Eye (tissue), 1 donor: ENCODE data around the gene PEG3.
"Not testable (repeated sequence)": the region's sequence is repeated elsewhere in the genome, so short reads cannot be mapped to it uniquely, and the experiment has no call there.

ENCODE experiments used
- DNase-seq: peaks from one replicate; pipeline ENCODE4 v3.0.0-alpha.2; 2015

Gene PEG3

DNA sequence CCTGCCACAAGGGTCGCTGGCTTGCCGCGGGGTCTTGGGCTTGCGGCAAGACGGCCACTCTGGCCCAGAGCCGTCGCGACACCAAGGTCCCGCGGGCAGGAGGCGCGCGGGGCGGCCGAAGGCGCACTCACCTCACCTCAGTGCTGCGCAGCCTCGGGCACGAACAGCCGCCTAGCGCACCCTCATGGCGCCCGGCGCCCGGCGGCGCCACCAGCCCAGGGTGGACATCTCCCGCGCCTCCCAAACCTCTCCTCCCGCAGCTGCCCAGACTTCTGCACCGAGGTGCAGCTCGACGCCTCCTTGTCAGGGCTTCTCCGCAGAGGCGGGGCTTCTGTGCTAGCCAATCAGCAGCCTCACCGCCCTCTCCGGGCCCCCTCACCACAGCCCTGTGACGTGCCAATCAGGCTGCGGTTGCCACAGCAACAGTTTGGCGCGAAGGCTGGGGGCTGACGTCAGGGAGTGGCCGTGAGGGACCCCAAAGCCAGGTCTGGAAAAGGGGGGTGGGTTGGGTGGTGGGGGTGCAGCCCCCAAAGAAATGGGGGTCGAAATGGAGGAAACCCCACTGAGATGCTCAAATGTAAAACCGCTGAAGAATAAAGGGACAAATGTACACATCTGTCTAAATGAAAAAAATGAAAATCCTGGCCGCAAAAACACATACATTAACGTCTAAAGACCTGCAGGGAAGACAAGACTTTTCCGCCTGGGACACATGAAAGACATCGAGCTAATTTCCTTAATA is at the start of gene PEG3, which contains the start of gene ZIM2:
PEG3 (minus strand) TSS at position 276 of the 742 bp plus-strand sequence. CDS start 16,071 bp downstream, outside the sequence.
ZIM2 (minus strand) TSS at position 276 of the 742 bp plus-strand sequence. CDS start 16,449 bp downstream, outside the sequence.
- DNase-seq, result peak; percentile 96

DNA sequence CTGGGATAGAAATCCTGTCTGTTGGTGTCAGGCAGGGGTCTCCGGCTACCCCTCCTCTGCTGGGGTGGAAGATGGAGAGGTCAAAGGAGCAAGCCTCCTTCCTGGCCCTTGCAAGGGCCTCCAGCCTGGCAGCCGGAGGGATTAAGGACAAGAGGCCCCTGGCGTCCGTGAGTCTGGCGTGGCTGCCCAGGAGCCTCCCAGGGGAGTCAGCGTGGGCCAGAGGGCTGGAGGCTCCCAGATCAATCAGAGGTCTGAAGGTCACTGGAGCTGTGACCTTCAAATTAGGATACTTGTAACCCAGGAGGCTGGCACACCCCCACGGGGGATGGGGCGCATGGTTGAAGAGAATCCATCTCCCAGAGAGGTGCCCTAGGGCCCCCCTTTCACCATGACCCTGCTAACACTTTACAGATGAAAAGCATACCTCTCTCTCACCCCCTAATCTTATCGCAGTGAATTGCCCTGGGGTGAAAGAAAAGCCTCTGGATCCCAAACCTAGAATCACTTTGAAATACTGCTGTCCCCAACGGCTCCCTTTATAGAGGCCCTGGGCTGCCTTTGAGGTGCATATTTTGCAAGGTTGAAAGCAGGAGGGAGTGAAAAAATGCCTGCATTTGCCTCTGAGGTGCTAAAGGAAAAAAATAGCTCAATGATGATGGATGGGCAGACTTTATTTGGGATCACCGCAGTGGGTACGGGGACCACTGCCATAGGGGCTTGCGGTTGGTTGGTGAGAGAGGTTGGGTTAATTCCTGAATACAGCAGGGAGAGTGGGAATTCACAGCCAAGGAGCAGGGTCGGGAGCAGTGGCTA is 44.9 kb upstream of the PEG3 start:
- DNase-seq, result no peak

DNA sequence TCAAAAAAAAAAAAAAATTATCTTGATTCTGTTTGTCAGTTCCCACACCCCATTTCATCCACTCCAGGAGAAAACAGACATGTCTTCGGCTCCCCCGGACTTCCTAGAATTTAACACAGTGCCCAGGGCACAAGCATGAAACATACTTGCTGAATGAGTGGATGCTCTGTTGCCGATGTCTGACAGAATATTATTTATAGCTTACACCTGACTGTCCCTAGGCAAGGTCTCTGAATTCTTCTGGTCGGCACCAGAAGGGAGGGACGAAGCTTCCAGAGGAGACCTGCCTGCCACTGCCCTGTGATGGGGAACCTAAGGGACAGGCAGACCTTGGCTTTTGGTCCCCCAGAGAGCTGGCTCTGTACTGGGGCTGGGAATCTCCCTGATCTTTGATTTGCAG is 43.9 kb upstream of the PEG3 start:
- DNase-seq, result no peak

DNA sequence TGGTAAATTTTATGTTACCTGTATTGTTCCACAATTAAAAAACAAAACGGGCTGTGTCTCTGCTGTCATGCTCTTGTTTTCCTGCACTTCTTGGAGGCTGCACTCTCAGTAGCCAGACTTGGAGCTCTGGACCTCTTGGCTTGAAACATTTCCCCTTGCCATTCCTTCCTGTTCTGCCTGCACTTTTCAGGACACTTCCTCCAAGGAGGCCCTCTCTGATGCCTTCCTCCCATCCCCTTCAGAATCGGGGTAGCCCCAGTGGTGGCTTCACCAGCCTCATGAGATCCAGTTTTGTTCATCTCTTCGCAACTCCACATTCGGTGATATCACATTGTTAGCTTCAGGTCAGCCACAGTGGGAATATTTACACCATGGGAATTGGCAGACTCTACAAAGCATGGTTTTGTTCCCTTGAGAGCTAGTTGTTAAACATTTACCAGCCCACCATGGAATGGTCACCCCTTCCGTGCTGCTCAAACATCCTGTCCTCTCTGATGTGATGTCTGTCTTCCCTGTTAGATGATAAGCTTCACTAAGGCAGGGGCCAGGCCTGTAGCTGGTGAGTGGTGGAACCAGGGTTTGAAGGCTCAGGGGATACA is 40.2 kb upstream of the PEG3 start:
- no peak for DNase-seq

DNA sequence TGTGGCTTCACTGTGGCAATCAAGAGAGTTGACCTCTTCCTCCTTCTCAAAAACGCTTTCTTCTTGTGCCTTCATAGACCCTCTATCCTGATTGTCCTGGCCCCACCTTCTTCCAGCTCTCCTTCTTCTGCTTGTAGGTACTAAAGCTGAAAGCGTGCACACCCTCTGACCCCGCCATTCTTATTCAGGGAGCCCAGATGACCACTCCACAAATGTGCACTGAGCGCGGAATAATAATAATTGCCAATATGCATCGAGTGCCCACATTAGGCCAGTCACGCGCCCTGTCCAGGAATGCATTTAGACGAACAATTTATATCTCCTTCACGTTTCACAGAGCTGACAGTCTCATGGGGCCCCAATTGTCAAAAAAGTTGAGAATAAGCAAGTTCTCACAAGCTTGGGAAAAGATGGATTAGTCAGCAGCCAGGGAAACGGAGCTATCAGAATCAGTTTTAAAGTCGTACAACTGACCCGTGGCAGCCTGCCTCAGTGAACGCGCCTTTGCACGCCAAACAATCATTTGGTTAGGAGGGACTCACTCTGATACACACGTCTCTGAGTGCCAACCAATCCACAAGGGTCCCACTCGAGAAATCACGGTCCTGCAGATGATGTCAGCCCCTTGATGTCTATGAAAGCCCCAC is 36.7 kb upstream of the PEG3 start:
- DNase-seq, result peak; percentile 43

DNA sequence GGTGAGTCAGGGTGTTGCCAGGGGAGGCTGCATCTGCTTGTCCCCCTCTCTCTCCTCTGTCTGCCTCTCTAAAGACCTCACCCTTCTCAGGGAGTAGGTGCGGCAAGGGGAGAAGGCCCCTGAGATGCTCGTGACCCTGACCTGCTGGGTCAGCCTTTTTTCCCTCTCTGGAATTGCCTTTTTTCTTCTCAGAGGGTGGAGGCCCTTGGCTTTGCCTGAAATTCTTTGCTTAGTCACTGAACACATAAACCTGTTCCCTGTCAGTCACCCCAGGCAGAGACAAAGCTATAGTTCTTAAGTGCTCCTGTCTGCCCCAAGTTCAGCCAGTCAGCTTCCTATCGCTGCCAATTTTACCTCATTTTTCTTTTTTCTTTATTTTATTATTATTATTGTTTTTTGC is 35.2 kb upstream of the PEG3 start:
- no peak for DNase-seq

DNA sequence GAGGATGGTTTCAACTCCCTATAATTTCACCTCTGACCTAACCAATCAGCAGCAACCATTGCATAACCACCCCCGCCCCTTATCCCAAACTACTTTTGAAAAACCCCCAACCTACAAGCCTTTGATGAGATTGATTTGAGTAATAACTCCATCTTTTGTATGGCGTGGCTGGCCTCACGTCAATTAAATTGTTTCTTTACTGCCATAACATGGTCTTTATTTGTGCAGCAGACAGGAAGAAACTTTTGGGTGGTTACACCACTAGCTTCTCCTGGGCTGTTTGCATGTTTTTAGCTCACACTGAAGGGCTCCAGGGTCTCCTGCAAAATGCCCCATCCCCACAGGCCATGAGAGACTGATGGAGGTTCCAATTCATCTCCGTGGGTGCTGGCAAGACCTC is 34.0 kb upstream of the PEG3 start:
- DNase-seq, result no peak

DNA sequence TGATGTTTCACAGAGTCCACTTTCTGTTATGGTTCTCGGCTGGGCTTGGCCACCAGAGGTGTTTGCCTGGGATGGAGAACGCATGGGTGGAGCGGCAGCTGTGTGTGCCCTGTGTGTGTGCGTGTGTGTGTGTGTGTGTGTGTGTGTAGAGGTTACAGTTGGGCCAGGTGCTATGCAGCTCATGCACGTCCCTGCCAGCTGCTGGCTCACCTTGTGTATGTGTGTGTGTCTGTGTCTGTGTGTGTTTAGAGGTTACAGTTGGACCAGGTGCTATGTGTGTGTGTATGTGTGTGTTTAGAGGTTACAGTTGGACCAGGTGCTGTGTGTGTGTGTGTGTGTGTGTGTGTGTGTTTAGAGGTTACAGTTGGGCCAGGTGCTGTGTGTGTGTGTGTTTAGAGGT is 33.0 kb upstream of the PEG3 start:
- DNase-seq, result no peak

DNA sequence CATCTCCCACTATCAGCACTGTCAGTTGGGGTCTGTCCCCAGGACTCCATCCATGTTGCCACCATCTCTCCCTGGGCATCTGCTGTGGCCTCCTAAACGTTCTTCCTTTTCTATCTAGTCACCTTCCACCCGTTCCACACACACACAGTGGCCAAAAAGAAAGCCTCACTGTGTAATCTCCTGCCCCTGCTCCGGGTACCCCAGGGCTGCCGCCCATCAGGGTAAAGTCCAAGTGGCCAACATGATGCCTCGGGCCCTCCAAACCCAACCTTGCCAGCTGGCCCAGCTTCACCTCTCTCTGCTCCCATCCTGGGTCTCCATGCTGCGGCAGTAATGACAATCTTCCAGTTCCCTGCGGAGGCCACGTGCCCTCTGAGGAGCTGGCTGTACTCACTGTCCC is 29.4 kb upstream of the PEG3 start:
- DNase-seq, result no peak

DNA sequence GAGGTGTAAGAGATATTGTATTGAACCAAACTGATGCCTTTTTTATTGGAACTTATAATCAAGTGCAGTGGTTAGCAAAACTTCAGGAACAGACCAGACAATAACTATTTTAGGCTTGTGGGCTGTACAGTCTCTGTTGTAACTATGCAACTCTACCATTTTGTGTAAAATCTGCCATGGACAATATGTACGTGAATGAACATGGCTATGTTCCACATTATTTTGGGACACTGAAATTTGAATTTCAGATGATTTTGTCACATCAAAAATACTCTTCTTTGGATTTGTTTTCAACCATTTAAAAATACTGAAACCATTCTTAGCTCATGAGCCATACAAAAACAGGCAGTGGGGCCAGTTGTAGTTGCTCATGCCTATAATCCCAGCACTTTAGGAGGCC is 27.9 kb upstream of the PEG3 start:
- no peak for DNase-seq

DNA sequence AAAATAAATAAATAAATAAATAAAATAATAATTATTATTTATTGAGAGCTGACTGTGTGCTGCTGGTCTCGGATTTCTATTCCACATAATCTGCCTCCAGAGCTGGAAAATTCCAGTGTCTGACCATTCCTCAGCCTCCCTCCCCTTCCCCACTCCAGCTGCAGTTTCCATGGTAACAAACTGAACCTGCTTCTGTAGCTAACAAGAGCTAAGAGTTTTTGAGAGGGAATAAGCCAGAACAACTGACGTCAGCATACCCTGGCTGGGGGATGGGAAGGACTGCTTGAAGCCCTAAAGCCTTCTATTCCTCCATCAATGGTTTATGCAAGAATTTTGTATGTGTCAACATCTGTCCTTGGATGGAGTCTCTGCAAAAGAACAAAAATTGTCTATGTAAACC is 26.0 kb upstream of the PEG3 start:
- peak; percentile 82 for DNase-seq

DNA sequence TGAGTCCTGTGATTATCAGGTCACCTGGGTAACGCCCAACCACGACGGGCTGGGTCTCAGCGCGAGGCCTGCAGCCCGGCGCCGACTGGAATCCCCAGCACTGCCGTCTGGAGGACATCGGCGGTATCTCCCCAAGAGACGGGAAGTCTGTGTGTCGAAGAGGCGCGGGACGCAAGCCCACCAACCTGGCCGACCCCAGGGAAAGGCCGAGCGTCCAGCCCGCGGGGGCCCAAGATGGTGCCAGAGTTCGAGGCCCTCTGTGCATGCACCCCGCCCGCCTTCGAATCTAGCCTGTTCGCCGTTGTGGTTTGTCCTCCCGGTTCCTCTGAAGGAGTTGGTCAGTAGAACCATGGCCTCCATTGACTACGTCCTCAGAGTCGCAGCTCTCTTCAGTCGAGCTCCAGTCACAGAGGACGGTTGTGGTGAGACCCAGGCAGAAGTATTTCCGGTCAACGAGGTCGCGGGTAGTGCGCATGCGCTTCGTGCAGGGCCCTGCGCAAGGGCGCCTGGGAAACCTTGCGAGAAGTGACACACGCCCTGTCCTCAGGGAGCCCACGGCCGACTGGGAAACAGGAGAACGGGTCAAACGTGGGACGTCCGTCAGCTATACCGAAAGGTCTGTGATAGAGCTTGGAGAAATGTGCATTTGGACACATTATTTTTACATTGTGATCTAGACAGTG is 24.1 kb upstream of the PEG3 start:
- DNase-seq, result no peak

DNA sequence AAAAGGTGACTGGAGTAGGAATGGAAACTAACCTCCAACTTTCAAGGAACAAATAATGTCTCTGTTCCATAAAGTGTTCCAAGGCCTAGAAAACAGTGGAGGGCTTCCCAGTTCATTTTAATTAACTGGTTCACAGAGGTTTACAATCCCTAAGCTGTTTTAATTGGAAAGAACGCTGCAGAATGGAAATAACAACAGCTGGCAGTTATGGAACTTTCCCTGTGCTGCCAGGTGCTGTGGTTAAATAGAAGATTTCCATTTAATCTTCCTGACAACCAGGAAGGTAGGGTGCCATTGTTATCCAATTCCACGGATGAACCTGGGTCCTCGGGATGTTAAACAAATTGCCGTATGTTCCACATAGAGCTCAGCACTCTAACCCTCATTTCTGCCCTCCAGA is 22.2 kb upstream of the PEG3 start:
- DNase-seq, result peak; percentile 26

DNA sequence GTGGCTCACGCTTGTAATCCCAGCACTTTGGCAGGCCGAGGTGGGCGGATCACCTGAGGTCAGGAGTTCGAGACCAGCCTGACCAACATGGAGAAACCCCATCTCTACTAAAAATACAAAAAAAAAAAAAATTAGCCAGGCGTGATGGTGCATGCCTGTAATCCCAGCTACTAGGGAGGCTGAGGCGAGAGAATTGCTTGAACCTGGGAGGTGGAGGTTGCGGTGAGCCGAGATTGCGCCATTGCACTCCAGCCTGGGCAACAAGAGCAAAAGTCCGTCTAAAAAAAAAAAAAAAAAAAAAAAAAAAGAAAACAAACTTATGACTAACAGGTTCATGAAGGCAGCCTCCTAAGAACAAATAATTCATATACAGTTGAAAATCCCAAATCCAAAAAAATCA is 19.9 kb upstream of the PEG3 start:
- DNase-seq, result not testable (repeated sequence)

DNA sequence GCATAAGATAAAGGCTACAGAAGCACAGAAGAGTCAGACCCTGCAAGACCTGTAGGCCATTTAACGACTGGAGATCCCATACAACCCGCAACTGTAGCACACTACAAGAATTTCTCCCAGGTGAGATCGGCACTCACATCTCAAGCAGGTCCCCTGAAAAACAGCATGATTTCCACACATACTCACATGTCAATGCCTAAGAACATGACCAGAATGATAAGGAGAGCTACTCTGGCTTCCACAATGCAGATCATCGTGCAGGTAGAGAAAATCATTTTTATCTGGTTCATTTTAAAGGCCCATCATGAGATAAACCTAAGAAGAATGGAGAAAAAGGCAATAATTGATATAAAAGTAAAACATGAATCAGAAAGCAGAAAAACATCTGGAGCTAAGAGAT is 17.5 kb upstream of the PEG3 start:
- DNase-seq, result no peak

DNA sequence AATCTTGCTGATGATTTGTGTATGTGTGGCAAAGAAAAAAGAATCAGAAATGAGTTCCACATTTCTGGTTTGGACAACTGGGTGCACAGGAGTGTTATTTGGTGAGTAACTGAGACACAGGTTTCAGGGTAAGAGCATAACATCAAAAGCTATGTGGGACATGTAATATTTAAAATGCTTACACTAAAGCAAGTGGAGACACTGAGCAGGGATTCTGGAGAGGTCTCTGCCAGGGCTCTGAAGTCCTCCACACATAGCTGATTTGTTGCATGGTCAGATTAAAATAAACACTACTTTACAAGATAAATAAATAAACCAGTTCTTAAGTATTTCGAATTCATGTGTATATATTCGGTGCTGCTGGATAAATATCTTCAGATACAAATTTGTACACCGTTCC is 16.3 kb upstream of the PEG3 start:
- DNase-seq, result no peak

DNA sequence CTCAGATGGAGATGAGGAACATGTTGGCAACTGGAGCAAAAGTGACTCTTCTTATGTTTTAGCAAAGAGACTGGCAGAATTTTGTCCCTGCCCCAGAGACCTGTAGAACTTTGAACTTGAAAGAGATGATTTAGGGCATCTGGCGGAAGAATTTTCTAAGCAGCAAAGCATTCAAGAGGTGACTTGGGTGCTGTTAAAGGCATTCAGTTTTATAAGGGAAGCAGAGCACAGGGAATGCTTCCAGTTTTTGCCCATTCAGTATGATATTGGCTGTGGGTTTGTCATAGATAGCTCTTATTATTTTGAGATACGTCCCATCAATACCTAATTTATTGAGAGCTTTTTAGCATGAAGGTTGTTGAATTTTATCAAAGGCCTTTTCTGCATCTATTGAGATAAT is 11.8 kb upstream of the PEG3 start:
- not testable (repeated sequence) for DNase-seq

DNA sequence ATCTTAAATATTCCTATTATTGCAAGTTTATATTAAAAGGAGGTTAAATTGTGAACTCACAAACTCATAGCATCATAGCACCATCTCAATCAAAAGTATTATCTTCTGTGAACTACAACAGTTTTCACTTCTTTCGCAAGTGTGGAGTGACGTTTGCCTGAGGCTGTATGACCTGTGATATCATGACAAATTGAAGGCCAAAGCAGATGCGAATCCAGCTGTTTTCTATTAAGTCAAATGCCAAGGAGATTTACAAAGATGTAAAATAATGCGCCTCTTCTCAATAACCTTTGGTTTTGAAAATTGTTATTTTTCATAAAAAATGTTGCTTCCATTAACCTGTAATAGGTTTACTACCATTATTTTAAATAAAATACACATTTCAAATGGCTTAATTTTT is 7.6 kb upstream of the PEG3 start:
- DNase-seq, result no peak

DNA sequence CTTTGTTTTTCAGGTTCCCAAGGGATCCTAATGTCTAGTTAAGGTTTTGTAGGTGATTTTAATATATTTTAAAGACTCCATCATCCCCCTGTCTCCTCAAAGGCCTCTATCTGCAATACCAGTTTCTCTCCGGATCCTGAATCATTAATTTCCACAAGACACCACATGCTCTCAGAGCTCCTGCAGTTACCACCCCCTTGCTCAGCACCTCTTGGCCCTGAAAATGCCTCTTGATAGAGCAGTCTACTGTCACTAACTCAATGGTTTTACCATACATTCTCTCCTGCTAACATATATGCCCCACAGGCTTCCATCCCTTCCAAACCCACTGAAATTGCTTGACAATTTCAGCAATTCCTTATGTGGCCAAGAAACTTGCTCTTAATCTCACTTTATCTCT is 1.9 kb upstream of the PEG3 start:
- DNase-seq, result no peak

DNA sequence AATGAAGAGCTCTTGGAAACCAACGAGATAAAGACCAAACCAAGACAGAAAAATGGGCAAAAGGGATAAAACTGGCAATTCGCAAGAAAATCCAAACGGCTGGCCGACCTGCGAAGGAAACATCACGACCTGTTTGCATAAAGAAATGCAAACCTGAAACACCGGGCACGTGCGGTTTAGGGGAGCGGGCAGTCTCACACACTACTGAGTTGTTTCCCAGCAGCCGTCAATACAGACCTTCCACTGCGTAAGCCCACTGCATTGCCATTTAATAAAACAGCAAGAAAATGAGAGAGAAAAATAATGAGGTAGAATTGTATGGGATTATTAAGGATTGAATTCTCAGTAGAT is 642 bp upstream of the PEG3 start:
- DNase-seq, result no peak

DNA sequence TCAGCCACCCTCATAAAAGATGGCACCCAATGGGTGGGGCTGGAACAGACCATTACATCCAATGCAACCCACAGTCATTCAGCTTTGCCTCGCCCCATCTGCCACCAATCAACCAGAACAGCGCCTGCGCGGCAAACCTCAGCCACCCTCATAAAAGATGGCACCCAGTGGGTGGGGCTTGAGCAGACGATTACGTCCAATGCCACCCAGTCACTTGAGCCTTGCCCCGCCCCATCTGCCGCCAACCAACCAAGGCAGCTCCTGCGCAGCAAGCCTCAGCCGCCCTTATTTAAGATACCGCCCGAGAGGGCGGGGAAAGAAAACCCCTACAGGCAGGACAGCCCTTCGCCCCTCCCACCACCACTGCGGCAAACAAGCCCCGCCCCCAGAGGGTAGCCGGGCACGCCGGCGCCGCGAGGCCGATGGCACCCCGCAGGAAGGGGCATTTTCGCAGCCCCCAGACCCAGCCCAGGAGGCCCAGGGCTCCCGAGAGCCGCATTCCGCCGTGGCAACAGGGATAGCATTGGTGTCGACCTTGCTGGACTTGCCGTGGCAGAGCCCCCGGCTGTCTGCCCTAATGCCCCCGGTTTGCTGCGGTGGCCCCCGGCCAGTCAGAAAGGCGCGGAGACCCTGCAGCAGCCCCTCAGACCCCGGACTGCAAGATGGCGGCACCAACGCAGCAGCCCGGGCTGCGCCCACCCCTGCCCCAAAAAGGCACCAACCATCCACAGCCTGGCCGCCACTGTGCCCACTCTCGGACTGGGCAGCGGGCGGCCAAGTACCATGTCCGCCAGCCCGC is 675 bp downstream of the PEG3 start:
- peak; percentile 97 for DNase-seq
